GM12878 (cell line): Measurements from ENCODE around the gene CTIF. TPM values are rescaled to one million over a fixed set of nuclear protein-coding genes. Genes with fewer than 3 reads are reported as not detected.

Experiments
- ATAC-seq: fragments of 200-7000 bp; cut with Tn5 transposase; 3 replicates; pipeline ENCODE4 v1.9.1; 2020; ENCODE audit warnings: mild to moderate bottlenecking, moderate library complexity
- BruUV-seq: library from RNA; stranded (reverse); fragments of 400-500 nt; replicated peaks from 2 replicates; lab custom pipeline; 2021; lab: Mats Ljungman, UMichigan
- CTCF ChIA-PET: fragments of 300-600 bp; sonication (Branson Sonifier 250); formaldehyde crosslinking; extraction: SDS; loops from one replicate; lab custom pipeline; 2021; ENCODE audit warnings: inconsistent platforms; lab: Yijun Ruan, JAX
- POLR2A ChIA-PET: fragments of 350-600 bp; formaldehyde crosslinking; extraction: SDS; loops from one replicate; lab custom pipeline; 2021; ENCODE audit warnings: inconsistent platforms; lab: Charles Lee
- RAD21 ChIA-PET: fragments of 300-600 bp; sonication (Branson Sonifier 250); formaldehyde crosslinking; loops from one replicate; lab custom pipeline; 2023; ENCODE audit warnings: antibody characterized with exemption; ENCODE audit not compliant: unreplicated experiment; lab: Charles Lee
- SMC1A ChIA-PET: fragments of 300-600 bp; sonication (Branson Sonifier 250); formaldehyde crosslinking; loops from one replicate; lab custom pipeline; 2023; ENCODE audit not compliant: unreplicated experiment, uncharacterized antibody; lab: Charles Lee
- DNase-seq: peaks from one replicate; pipeline ENCODE4 v3.0.0-alpha.2; 2011; ENCODE audit warnings: low read depth, low spot score
- FAIRE-seq: peaks from 3 replicates; lab custom pipeline; 2011; peaks lifted over from hg19 to GRCh38; lab: Jason Lieb, UNC
- H2AFZ ChIP-seq: 2 replicates; pipeline ENCODE4 v1.6.0; 2011; ENCODE audit warnings: low read depth, low read length, control low read depth; ENCODE audit not compliant: control insufficient read depth
- H3K27ac ChIP-seq: 2 replicates; pipeline ENCODE4 v1.5.1; 2011; ENCODE audit warnings: control low read depth; ENCODE audit not compliant: control insufficient read depth, insufficient read depth
- H3K27me3 ChIP-seq, 2 experiments: replicated peaks in 1 of 2; 2 replicates each; pipeline versions ENCODE4 v1.6.0 to v1.6.1; 2011; ENCODE audit warnings: low read length in 1 of 2; ENCODE audit not compliant: control insufficient read depth in 2 of 2, insufficient read depth in 2 of 2
- H3K36me3 ChIP-seq, 2 experiments: 2 replicates each; pipeline ENCODE4 v1.5.1; 2011; ENCODE audit warnings: low read length in 1 of 2; ENCODE audit not compliant: control insufficient read depth in 2 of 2, insufficient read depth in 2 of 2
- H3K4me1 ChIP-seq: 2 replicates; pipeline ENCODE4 v1.6.1; 2011; ENCODE audit warnings: mild to moderate bottlenecking, low read length, moderate library complexity, mixed read lengths; ENCODE audit not compliant: control insufficient read depth, insufficient read depth
- H3K4me2 ChIP-seq: 2 replicates; pipeline ENCODE4 v1.6.0; 2011; ENCODE audit warnings: control low read depth; ENCODE audit not compliant: control insufficient read depth, insufficient read depth
- H3K4me3 ChIP-seq: fragments of 200-600 bp; sonication (generic); 2 replicates; pipeline ENCODE4 v1.5.1; 2016
- H3K79me2 ChIP-seq: 2 replicates; pipeline ENCODE4 v1.6.0; 2011; ENCODE audit warnings: low read length; ENCODE audit not compliant: control insufficient read depth, insufficient read depth
- H3K9ac ChIP-seq: 2 replicates; pipeline ENCODE4 v1.8.0; 2011; ENCODE audit warnings: low read length, control low read depth, mixed read lengths; ENCODE audit not compliant: control insufficient read depth, insufficient read depth
- H3K9me3 ChIP-seq: replicated peaks from 3 replicates; pipeline ENCODE4 v1.5.1; 2011; ENCODE audit warnings: mild to moderate bottlenecking, low read length; ENCODE audit not compliant: control insufficient read depth, insufficient read depth
- H4K20me1 ChIP-seq: 2 replicates; pipeline ENCODE4 v1.6.0; 2011; ENCODE audit not compliant: control insufficient read depth, insufficient read depth
- BCL11A ChIP-seq: IDR thresholded peaks from 2 replicates; pipeline ENCODE4 v1.6.1; 2011; ENCODE audit warnings: low read depth, low read length
- BHLHE40 ChIP-seq, 2 experiments: fragments of 450-650 bp in 1 of 2; IDR thresholded peaks; 2 replicates each; pipeline ENCODE4 v1.6.1; 2011 to 2017; ENCODE audit warnings: low read depth in 2 of 2, borderline replicate concordance in 1 of 2, improper control_type of control experiment in 1 of 2, low read length in 1 of 2, mild to moderate bottlenecking in 1 of 2
- CHD4 ChIP-seq: fragments of 200-600 bp; sonication (generic); IDR thresholded peaks from 2 replicates; pipeline ENCODE4 v1.6.1; 2016; ENCODE audit warnings: mild to moderate bottlenecking
- FOXM1 ChIP-seq: IDR thresholded peaks from 2 replicates; pipeline ENCODE4 v1.6.1; 2012; ENCODE audit warnings: low read depth, mild to moderate bottlenecking, inconsistent platforms, low read length, moderate library complexity
- MYC ChIP-seq: IDR thresholded peaks from 2 replicates; pipeline ENCODE4 v1.6.1; 2011; ENCODE audit warnings: mild to moderate bottlenecking, low read length, moderate library complexity, inconsistent platforms; ENCODE audit not compliant: insufficient read depth, insufficient replicate concordance, insufficient read length, severe bottlenecking
- RCOR1 ChIP-seq: conservative IDR thresholded peaks from 2 replicates; pipeline ENCODE4 v1.6.1; 2012; ENCODE audit warnings: low read depth, low read length, improper control_type of control experiment
- SPI1 ChIP-seq: IDR thresholded peaks from 2 replicates; pipeline ENCODE4 v1.6.1; 2011; ENCODE audit warnings: low read depth, mild to moderate bottlenecking, low read length, moderate library complexity, borderline replicate concordance; ENCODE audit not compliant: insufficient read depth
- YBX1 ChIP-seq: fragments of 450-650 bp; IDR thresholded peaks from 2 replicates; pipeline ENCODE4 v1.6.1; 2016; ENCODE audit warnings: antibody characterized with exemption
- ZNF622 ChIP-seq: fragments of 450-650 bp; IDR thresholded peaks from 2 replicates; pipeline ENCODE4 v1.6.1; 2017; ENCODE audit warnings: mild to moderate bottlenecking, inconsistent platforms
- WGBS: methylation state at CpG from one replicate; pipeline ENCODE4 v1.1.6; 2016; ENCODE audit warnings: low lambda C conversion rate; ENCODE audit not compliant: insufficient replicate concordance, insufficient coverage; ENCODE audit errors: missing lambda C conversion rate; 5-methylcytosine and 5-hydroxymethylcytosine counted together
- in situ Hi-C: fragments of 300-500 bp; cut with MboI; formaldehyde crosslinking; loops from 9 replicates; pipeline ENCODE4 v1.14.3; 2018; ENCODE audit warnings: mixed read lengths
- intact Hi-C: fragments of 100-400 bp; cut with micrococcal nuclease; formaldehyde crosslinking; loops from one replicate; pipeline ENCODE4 v1.14.2; 2022; ENCODE audit not compliant: unreplicated experiment
- polyA plus RNA-seq, 11 experiments: library from polyadenylated mRNA; depleted of rRNA in 4 of 11; unstranded in 6 of 11; stranded (reverse) in 5 of 11; fragments of >200 nt; fragmentation: Nextera tagmentation in 4 of 11; fragmentation: Illumina TruSeq in 1 of 11; extraction: Ambion mirVana in 4 of 11; extraction: Trizol in 1 of 11; gene quantifications; 1 replicate in 1 of 11; 2 replicates in 10 of 11; pipeline versions ENCODE4 v1.2.1 to v1.2.3, GENCODE V29; 2011 to 2016; ENCODE audit warnings: inconsistent platforms in 2 of 11, missing spikeins in 2 of 11, low read depth in 1 of 11
- total RNA-seq, 4 experiments: library from RNA; depleted of rRNA in 3 of 4; stranded (reverse); fragments of >200 nt in 3 of 4; fragmentation: Illumina TruSeq in 1 of 4; extraction: Trizol in 1 of 4; gene quantifications; 2 replicates each; pipeline versions ENCODE4 v1.2.1 to v1.2.3, GENCODE V29; 2013 to 2021
- TF ChIP-seq, protein P1 (sequence below): fragments of 450-650 bp; IDR thresholded peaks from 2 replicates; pipeline ENCODE4 v1.6.1; 2017; ENCODE audit warnings: mild to moderate bottlenecking
- TF ChIP-seq, protein P2 (sequence below): IDR thresholded peaks from 2 replicates; pipeline ENCODE4 v1.6.1; 2012; ENCODE audit warnings: low read depth, low read length, improper control_type of control experiment
- TF ChIP-seq, protein P3 (sequence below): IDR thresholded peaks from 2 replicates; pipeline ENCODE4 v1.6.1; 2012; ENCODE audit warnings: low read depth, low read length, improper control_type of control experiment

CTIF gene
- total and polyA plus RNA-seq, 10 of the 15 experiments (the other 5 are each of a cell fraction or from before 2014, with no cell fraction given) = 0.06 to 11.6 (median 2.5) TPM

GRCh38 chr18:48836806-48837615, 298.2 kb downstream of the CTIF start:
- POLR2A ChIA-PET = interaction anchor here (0.9 kb wide), 1 partner anchor 17 kb away, joined by 3 read pairs; no protein-coding TSS in a partner anchor
- in situ Hi-C loops = no loop called here

More at GRCh38 chr18:48836806-48837615, 298.2 kb downstream of the CTIF start:
- Histone ChIP-seq H3K36me3 (no peaks in the 10 kb centered on the region), H3K79me2 (peaks cover 4% of the 10 kb centered on the region), H3K4me3 (no peak overlapping the region), H3K27ac (no peak overlapping the region), H3K9ac (no peak overlapping the region), H3K9me3 (no peaks in the 10 kb centered on the region), H3K4me1 (peaks cover 30% of the 10 kb centered on the region), H3K27me3 (no peaks in the 10 kb centered on the region), H4K20me1 (no peaks in the 10 kb centered on the region), H3K4me2 (no peak overlapping the region), H2AFZ (no peak overlapping the region)
- ChIA-PET SMC1A (interaction anchor here (1.0 to 8.4 kb wide), 2 partner anchors 16 to 32 kb away, joined by 3 to 81 read pairs; no protein-coding TSS in a partner anchor), CTCF (interaction anchor here (1.0 to 1.4 kb wide), 2 partner anchors 16 to 31 kb away, joined by 3 to 4 read pairs; no protein-coding TSS in a partner anchor), RAD21 (interaction anchor here (1.3 to 1.5 kb wide), 2 partner anchors 31 to 59 kb away, joined by 3 to 5 read pairs; no protein-coding TSS in a partner anchor)
- DNase-seq (no peak), ATAC-seq (no peak), FAIRE-seq (no peak)
- 95% methylated on average over 13 of the region's 13 CpGs for WGBS
- intact Hi-C loops = no loop called here
- no peak for TF ChIP-seq BCL11A
- TF ChIP-seq FOXM1 = no peak
- TF ChIP-seq BHLHE40 (IDR thresholded peaks at IDR 0.05; ENCODE audit: borderline replicate concordance in 1 of 2, low read depth in 2 of 2, low read length in 1 of 2) = no peak
- no peak for TF ChIP-seq ZNF622
- no peak for TF ChIP-seq RCOR1
- TF ChIP-seq SPI1 = no peak
- no peak for TF ChIP-seq YBX1
- TF ChIP-seq CHD4 = no peak
- TF ChIP-seq, protein P1, sequence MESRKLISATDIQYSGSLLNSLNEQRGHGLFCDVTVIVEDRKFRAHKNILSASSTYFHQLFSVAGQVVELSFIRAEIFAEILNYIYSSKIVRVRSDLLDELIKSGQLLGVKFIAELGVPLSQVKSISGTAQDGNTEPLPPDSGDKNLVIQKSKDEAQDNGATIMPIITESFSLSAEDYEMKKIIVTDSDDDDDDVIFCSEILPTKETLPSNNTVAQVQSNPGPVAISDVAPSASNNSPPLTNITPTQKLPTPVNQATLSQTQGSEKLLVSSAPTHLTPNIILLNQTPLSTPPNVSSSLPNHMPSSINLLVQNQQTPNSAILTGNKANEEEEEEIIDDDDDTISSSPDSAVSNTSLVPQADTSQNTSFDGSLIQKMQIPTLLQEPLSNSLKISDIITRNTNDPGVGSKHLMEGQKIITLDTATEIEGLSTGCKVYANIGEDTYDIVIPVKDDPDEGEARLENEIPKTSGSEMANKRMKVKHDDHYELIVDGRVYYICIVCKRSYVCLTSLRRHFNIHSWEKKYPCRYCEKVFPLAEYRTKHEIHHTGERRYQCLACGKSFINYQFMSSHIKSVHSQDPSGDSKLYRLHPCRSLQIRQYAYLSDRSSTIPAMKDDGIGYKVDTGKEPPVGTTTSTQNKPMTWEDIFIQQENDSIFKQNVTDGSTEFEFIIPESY = no peak
- TF ChIP-seq, protein P2, sequence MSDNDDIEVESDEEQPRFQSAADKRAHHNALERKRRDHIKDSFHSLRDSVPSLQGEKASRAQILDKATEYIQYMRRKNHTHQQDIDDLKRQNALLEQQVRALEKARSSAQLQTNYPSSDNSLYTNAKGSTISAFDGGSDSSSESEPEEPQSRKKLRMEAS = no peak
- TF ChIP-seq, protein P3, sequence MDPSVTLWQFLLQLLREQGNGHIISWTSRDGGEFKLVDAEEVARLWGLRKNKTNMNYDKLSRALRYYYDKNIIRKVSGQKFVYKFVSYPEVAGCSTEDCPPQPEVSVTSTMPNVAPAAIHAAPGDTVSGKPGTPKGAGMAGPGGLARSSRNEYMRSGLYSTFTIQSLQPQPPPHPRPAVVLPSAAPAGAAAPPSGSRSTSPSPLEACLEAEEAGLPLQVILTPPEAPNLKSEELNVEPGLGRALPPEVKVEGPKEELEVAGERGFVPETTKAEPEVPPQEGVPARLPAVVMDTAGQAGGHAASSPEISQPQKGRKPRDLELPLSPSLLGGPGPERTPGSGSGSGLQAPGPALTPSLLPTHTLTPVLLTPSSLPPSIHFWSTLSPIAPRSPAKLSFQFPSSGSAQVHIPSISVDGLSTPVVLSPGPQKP = no peak
- no peak for TF ChIP-seq MYC
- no TSS peak for BruUV-seq
